Gastroesophageal sphincter (tissue), 4 donors: ENCODE data around the gene PHLPP1. TPM values are rescaled to one million over a fixed set of nuclear protein-coding genes. Genes with fewer than 3 reads are reported as not detected.
A peak's percentile ranks its signal among the peaks of the same experiment; 100 is the strongest.

Experiments
- ATAC-seq: fragments of 150-250 bp; one replicate; pipeline ENCODE4 v1.9.1; 2016; ENCODE audit warnings: mild to moderate bottlenecking, moderate library complexity
- H3K27ac ChIP-seq, 4 donors: fragments of 200-600 bp; sonication (generic) in 3 of 4; 1 replicate in 3 of 4; 2 replicates in 1 of 4; pipeline ENCODE4 v1.5.1; 2016 to 2019
- H3K27me3 ChIP-seq: fragments of 200-600 bp; sonication (generic); one replicate; pipeline ENCODE4 v1.5.1; 2019
- H3K36me3 ChIP-seq, 2 donors: fragments of 200-600 bp; sonication (generic); one replicate each; pipeline ENCODE4 v1.5.1; 2019; ENCODE audit warnings: control low read depth in 1 of 2
- H3K4me1 ChIP-seq, 3 donors: fragments of 200-600 bp; sonication (generic); 1 replicate in 2 of 3; 2 replicates in 1 of 3; pipeline ENCODE4 v1.5.1; 2016 to 2019; ENCODE audit warnings: control low read depth in 2 of 3
- H3K4me3 ChIP-seq, 2 donors: fragments of 200-600 bp; sonication (generic); one replicate each; pipeline ENCODE4 v1.5.1; 2019; ENCODE audit warnings: mild to moderate bottlenecking in 1 of 2, moderate library complexity in 1 of 2
- H3K9me3 ChIP-seq, 3 donors: fragments of 200-600 bp; sonication (generic); one replicate each; pipeline ENCODE4 v1.5.1; 2017 to 2019; ENCODE audit warnings: control low read depth in 2 of 3
- CTCF ChIP-seq, 4 experiments: fragments of 200-600 bp in 2 of 4; fragments of 450-650 bp in 2 of 4; sonication (generic) in 1 of 4; IDR thresholded peaks; one replicate each; pipeline ENCODE4 v1.5.1; 2017 to 2019; ENCODE audit warnings: antibody characterized with exemption in 4 of 4, mild to moderate bottlenecking in 2 of 4, moderate library complexity in 2 of 4
- EP300 ChIP-seq: sonication (generic); formaldehyde crosslinking; IDR thresholded peaks from one replicate; pipeline ENCODE4 v1.6.1; 2017; ENCODE audit warnings: antibody characterized with exemption, mild to moderate bottlenecking
- POLR2A ChIP-seq, 2 donors: fragments of 450-650 bp; IDR thresholded peaks; one replicate each; pipeline ENCODE4 v1.6.1; 2017; ENCODE audit warnings: antibody characterized with exemption in 2 of 2, mild to moderate bottlenecking in 2 of 2, moderate library complexity in 1 of 2
- POLR2AphosphoS5 ChIP-seq: sonication (generic); formaldehyde crosslinking; IDR thresholded peaks from one replicate; pipeline ENCODE4 v1.6.1; 2017; ENCODE audit warnings: antibody characterized with exemption
- WGBS, 2 donors: methylation state at CpG; one replicate each; pipeline ENCODE4 v1.1.5; 2018; ENCODE audit warnings: low coverage in 1 of 2; 5-methylcytosine and 5-hydroxymethylcytosine counted together
- total RNA-seq, 4 donors: library from RNA; depleted of rRNA; stranded (reverse); fragments of >200 nt; gene quantifications; one replicate each; pipeline ENCODE4 v1.1.0, GENCODE V29; 2016

Gene PHLPP1
- total RNA-seq = 10 to 100 TPM; 10.8 to 19.1 (median 16.3) TPM

- WGBS, 2 donors = 0% methylated on average over 4 of the region's 46 CpGs; no CpG with 5 or more reads in 1 of the 2 donors
- TF ChIP-seq CTCF (IDR thresholded peaks at IDR 0.05) (no peak), POLR2A (IDR thresholded peaks at IDR 0.05) (peak; percentile 77 to 79)
Measured at GRCh38 chr18:62715436-62715758, at the start of gene PHLPP1. PHLPP1 (plus strand) TSS chr18:62715541; CDS start chr18:62715684, 143 bp downstream.

GRCh38 chr18:62669225-62669624 is 46.1 kb upstream of the PHLPP1 start:
- H3K4me3 ChIP-seq = no peak overlapping the region
- H3K4me1 ChIP-seq = no peaks in the 10 kb centered on the region
- H3K27me3 ChIP-seq = no peaks in the 10 kb centered on the region
- peaks cover 0 to 17% (median 0%) of the 10 kb centered on the region in 3 donors for H3K9me3 ChIP-seq
- no peak for ATAC-seq
- WGBS, 2 donors = 88 to 100% methylated on average over 1 of the region's 1 CpG
- H3K27ac ChIP-seq = no peak overlapping the region
- TF ChIP-seq EP300 (no peak), POLR2AphosphoS5 (no peak), CTCF (IDR thresholded peaks at IDR 0.05) (no peak), POLR2A (IDR thresholded peaks at IDR 0.05) (no peak)
- H3K36me3 ChIP-seq = no peaks in the 10 kb centered on the region

More at GRCh38 chr18:62715436-62715758, at the start of gene PHLPP1:
- Histone ChIP-seq H3K4me3 (peak within 1 kb of the TSS; percentile 78 to 83), H3K27ac (peak within 1 kb of the TSS; percentile 81 to 99 (median 95)), H3K9me3 (no peaks in the 10 kb centered on the region), H3K36me3 (no peaks in the 10 kb centered on the region), H3K27me3 (no peaks in the 10 kb centered on the region), H3K4me1 (peaks cover 0 to 49% (median 12%) of the 10 kb centered on the region in 3 donors)
- ATAC-seq = no peak

- Histone ChIP-seq H3K36me3 (no peaks in the 10 kb centered on the region), H3K4me1 (no peaks in the 10 kb centered on the region), H3K4me3 (no peak overlapping the region), H3K9me3 (peaks cover 0 to 17% (median 0%) of the 10 kb centered on the region in 3 donors), H3K27me3 (no peaks in the 10 kb centered on the region), H3K27ac (no peak overlapping the region)
- no peak for TF ChIP-seq CTCF (IDR thresholded peaks at IDR 0.05)
- no peak for TF ChIP-seq EP300
- TF ChIP-seq POLR2A (IDR thresholded peaks at IDR 0.05) = no peak
- TF ChIP-seq POLR2AphosphoS5 = no peak
- WGBS, 2 donors = 94 to 96% methylated on average over 2 of the region's 2 CpGs
- ATAC-seq = no peak
Measured at GRCh38 chr18:62670573-62670972, 44.8 kb upstream of the PHLPP1 start.

- no peak for TF ChIP-seq CTCF (IDR thresholded peaks at IDR 0.05)
- TF ChIP-seq POLR2A (IDR thresholded peaks at IDR 0.05) = no peak
- TF ChIP-seq EP300 = no peak
- TF ChIP-seq POLR2AphosphoS5 = no peak
- no peak overlapping the region for H3K4me3 ChIP-seq
- peaks cover 0 to 17% (median 0%) of the 10 kb centered on the region in 3 donors for H3K9me3 ChIP-seq
- no peak overlapping the region for H3K27ac ChIP-seq
- no peaks in the 10 kb centered on the region for H3K36me3 ChIP-seq
- 64 to 71% methylated on average over 1 to 2 of the region's 2 CpGs for WGBS, 2 donors
- ATAC-seq = no peak
- H3K4me1 ChIP-seq = no peaks in the 10 kb centered on the region
- H3K27me3 ChIP-seq = no peaks in the 10 kb centered on the region
Measured at GRCh38 chr18:62672600-62672999, 42.7 kb upstream of the PHLPP1 start.

- no peaks in the 10 kb centered on the region for H3K27me3 ChIP-seq
- WGBS, 2 donors = 49 to 80% methylated on average over 4 to 7 of the region's 9 CpGs
Measured at GRCh38 chr18:62678847-62679485, 36.4 kb upstream of the PHLPP1 start.

More at GRCh38 chr18:62678847-62679485, 36.4 kb upstream of the PHLPP1 start:
- TF ChIP-seq POLR2A (IDR thresholded peaks at IDR 0.05) (no peak), CTCF (IDR thresholded peaks at IDR 0.05) (no peak), EP300 (no peak), POLR2AphosphoS5 (no peak)
- Histone ChIP-seq H3K36me3 (no peaks in the 10 kb centered on the region), H3K4me1 (no peaks in the 10 kb centered on the region), H3K9me3 (no peaks in the 10 kb centered on the region), H3K27ac (no peak overlapping the region), H3K4me3 (no peak overlapping the region)
- ATAC-seq = no peak
